Suprapubic skin (tissue), 4 donors: ENCODE results near the gene SLC13A2. TPM values are rescaled to one million over a fixed set of nuclear protein-coding genes. Genes with fewer than 3 reads are reported as not detected.

ENCODE experiments used
- DNase-seq, 2 donors: peaks; one replicate each; pipeline ENCODE4 v3.0.0-alpha.2; 2019; ENCODE audit warnings: low spot score in 2 of 2
- H3K27ac ChIP-seq: fragments of 200-600 bp; sonication (generic); one replicate; pipeline ENCODE4 v1.5.1; 2019
- H3K27me3 ChIP-seq: fragments of 200-600 bp; sonication (generic); one replicate; pipeline ENCODE4 v1.5.1; 2019
- H3K36me3 ChIP-seq: fragments of 200-600 bp; sonication (generic); one replicate; pipeline ENCODE4 v1.5.1; 2019
- H3K4me1 ChIP-seq: fragments of 200-600 bp; sonication (generic); one replicate; pipeline ENCODE4 v1.5.1; 2019
- H3K4me3 ChIP-seq: fragments of 200-600 bp; sonication (generic); one replicate; pipeline ENCODE4 v1.5.1; 2019; ENCODE audit warnings: mild to moderate bottlenecking
- H3K9me3 ChIP-seq: fragments of 200-600 bp; sonication (generic); one replicate; pipeline ENCODE4 v1.5.1; 2019
- CTCF ChIP-seq, 2 donors: fragments of 200-600 bp in 1 of 2; fragments of 450-650 bp in 1 of 2; sonication (generic) in 1 of 2; IDR thresholded peaks; one replicate each; pipeline ENCODE4 v1.5.1; 2016 to 2019; ENCODE audit warnings: antibody characterized with exemption in 2 of 2, mild to moderate bottlenecking in 1 of 2, moderate library complexity in 1 of 2
- EP300 ChIP-seq: sonication (generic); formaldehyde crosslinking; IDR thresholded peaks from one replicate; pipeline ENCODE4 v1.6.1; 2017; ENCODE audit warnings: antibody characterized with exemption
- POLR2A ChIP-seq, 2 donors: fragments of 450-650 bp; IDR thresholded peaks; one replicate each; pipeline ENCODE4 v1.6.1; 2017; ENCODE audit warnings: antibody characterized with exemption in 2 of 2, mild to moderate bottlenecking in 2 of 2, moderate library complexity in 2 of 2
- POLR2AphosphoS5 ChIP-seq, 3 donors: sonication (generic); formaldehyde crosslinking; IDR thresholded peaks; one replicate each; pipeline ENCODE4 v1.6.1; 2017; ENCODE audit warnings: antibody characterized with exemption in 3 of 3
- WGBS: methylation state at CpG from one replicate; pipeline ENCODE4 v1.1.5; 2018; 5-methylcytosine and 5-hydroxymethylcytosine counted together
- total RNA-seq, 4 donors: library from RNA; depleted of rRNA; stranded (reverse); fragments of >200 nt; gene quantifications; one replicate each; pipeline ENCODE4 v1.1.0, GENCODE V29; 2016

SLC13A2 gene
- total RNA-seq, 4 donors from 2014 or later: 9.7 to 22.0 (median 14.8) TPM

- TF ChIP-seq EP300 (no peak), POLR2AphosphoS5 (IDR thresholded peaks at IDR 0.05) (no peak), CTCF (IDR thresholded peaks at IDR 0.05) (no peak), POLR2A (IDR thresholded peaks at IDR 0.05) (no peak)
- no peaks in the 10 kb centered on the region for H3K9me3 ChIP-seq
- no peak overlapping the region for H3K27ac ChIP-seq
- H3K27me3 ChIP-seq: peaks cover 11% of the 10 kb centered on the region
- peaks cover 54% of the 10 kb centered on the region for H3K4me1 ChIP-seq
- 90% methylated on average over 7 of the region's 8 CpGs for WGBS
- H3K4me3 ChIP-seq: no peak overlapping the region
- no peak for DNase-seq
- H3K36me3 ChIP-seq: no peaks in the 10 kb centered on the region
These were observed 22.2 kb downstream of the SLC13A2 start for GRCh38 chr17:28495635-28496034.

- H3K4me3 ChIP-seq: no peak overlapping the region
- TF ChIP-seq EP300: no peak
- no peak for TF ChIP-seq POLR2AphosphoS5 (IDR thresholded peaks at IDR 0.05)
- TF ChIP-seq POLR2A (IDR thresholded peaks at IDR 0.05): no peak
- TF ChIP-seq CTCF (IDR thresholded peaks at IDR 0.05): no peak
- H3K9me3 ChIP-seq: no peaks in the 10 kb centered on the region
- H3K27ac ChIP-seq: peak overlapping the region; percentile 11
- 33% methylated on average over 9 of the region's 9 CpGs for WGBS
- peaks cover 11% of the 10 kb centered on the region for H3K27me3 ChIP-seq
- DNase-seq: no peak
- peaks cover 63% of the 10 kb centered on the region for H3K4me1 ChIP-seq
- H3K36me3 ChIP-seq: no peaks in the 10 kb centered on the region
These were observed 24.5 kb downstream of the SLC13A2 start for GRCh38 chr17:28497931-28498330.

- Histone ChIP-seq H3K4me1 (peaks cover 63% of the 10 kb centered on the region), H3K36me3 (no peaks in the 10 kb centered on the region), H3K4me3 (no peak overlapping the region), H3K9me3 (no peaks in the 10 kb centered on the region), H3K27ac (no peak overlapping the region), H3K27me3 (peaks cover 6% of the 10 kb centered on the region)
- 57% methylated on average over 9 of the region's 12 CpGs for WGBS
- no peak for TF ChIP-seq EP300
- TF ChIP-seq POLR2A (IDR thresholded peaks at IDR 0.05): no peak
- TF ChIP-seq POLR2AphosphoS5 (IDR thresholded peaks at IDR 0.05): no peak
- TF ChIP-seq CTCF (IDR thresholded peaks at IDR 0.05): no peak
- DNase-seq: no peak
These were observed 25.4 kb downstream of the SLC13A2 start for GRCh38 chr17:28498652-28499363.

- peaks cover 1% of the 10 kb centered on the region for H3K27me3 ChIP-seq
- H3K27ac ChIP-seq: no peak overlapping the region
- H3K36me3 ChIP-seq: no peaks in the 10 kb centered on the region
- H3K4me3 ChIP-seq: no peak overlapping the region
- H3K9me3 ChIP-seq: no peaks in the 10 kb centered on the region
- no peak for DNase-seq
- 76% methylated on average over 7 of the region's 9 CpGs for WGBS
- TF ChIP-seq CTCF (IDR thresholded peaks at IDR 0.05): no peak
- no peak for TF ChIP-seq POLR2AphosphoS5 (IDR thresholded peaks at IDR 0.05)
- TF ChIP-seq EP300: no peak
- TF ChIP-seq POLR2A (IDR thresholded peaks at IDR 0.05): no peak
- H3K4me1 ChIP-seq: peaks cover 63% of the 10 kb centered on the region
These were observed 25.9 kb downstream of the SLC13A2 start for GRCh38 chr17:28499364-28499664.

- H3K4me3 ChIP-seq: no peak overlapping the region
- peaks cover 2% of the 10 kb centered on the region for H3K27me3 ChIP-seq
- peak overlapping the region; percentile 2 for H3K27ac ChIP-seq
- no peaks in the 10 kb centered on the region for H3K9me3 ChIP-seq
- no peaks in the 10 kb centered on the region for H3K36me3 ChIP-seq
- 62% methylated on average over 7 of the region's 9 CpGs for WGBS
- TF ChIP-seq POLR2A (IDR thresholded peaks at IDR 0.05): no peak
- TF ChIP-seq POLR2AphosphoS5 (IDR thresholded peaks at IDR 0.05): no peak
- TF ChIP-seq CTCF (IDR thresholded peaks at IDR 0.05): no peak
- TF ChIP-seq EP300: no peak
- DNase-seq: no peak
- peaks cover 63% of the 10 kb centered on the region for H3K4me1 ChIP-seq
These were observed 26.4 kb downstream of the SLC13A2 start for GRCh38 chr17:28499684-28500357.
